Mesendoderm (in vitro differentiated cells): ENCODE measurements around the gene GRM3. TPM values are rescaled to one million over a fixed set of nuclear protein-coding genes. Genes with fewer than 3 reads are reported as not detected.
"Not testable (repeated sequence)": the region's sequence is repeated elsewhere in the genome, so short reads cannot be mapped to it uniquely, and the experiment has no call there.

Experiments used
- DNase-seq: peaks from one replicate; pipeline ENCODE4 v3.0.0; 2013
- H2AK5ac ChIP-seq: 2 replicates; pipeline ENCODE4 v1.6.1; 2013; ENCODE audit warnings: low read length, inconsistent platforms
- H2BK120ac ChIP-seq: 2 replicates; pipeline ENCODE4 v1.6.1; 2013; ENCODE audit warnings: low read depth, mild to moderate bottlenecking, low read length, moderate library complexity, mixed read lengths
- H2BK15ac ChIP-seq: replicated peaks from 2 replicates; pipeline ENCODE4 v1.6.1; 2013; ENCODE audit warnings: low read depth, mild to moderate bottlenecking, moderate library complexity
- H2BK5ac ChIP-seq: 2 replicates; pipeline ENCODE4 v1.6.1; 2013; ENCODE audit warnings: low read length, inconsistent platforms
- H3K18ac ChIP-seq: 2 replicates; pipeline ENCODE4 v1.6.1; 2013; ENCODE audit warnings: mild to moderate bottlenecking, low read length, mixed read lengths
- H3K23ac ChIP-seq: one replicate; pipeline ENCODE4 v1.6.1; 2013; ENCODE audit warnings: low read length
- H3K27ac ChIP-seq: 2 replicates; pipeline ENCODE4 v1.5.1; 2013; ENCODE audit warnings: low read depth, mild to moderate bottlenecking, inconsistent platforms, low read length, moderate library complexity
- H3K27me3 ChIP-seq: 2 replicates; pipeline ENCODE4 v1.6.1; 2013; ENCODE audit warnings: low read length, control low read depth, mild to moderate bottlenecking, inconsistent platforms; ENCODE audit not compliant: insufficient read depth, poor library complexity
- H3K36me3 ChIP-seq: 2 replicates; pipeline ENCODE4 v1.6.1; 2013; ENCODE audit warnings: low read length, inconsistent platforms; ENCODE audit not compliant: control insufficient read depth, insufficient read depth
- H3K4ac ChIP-seq: one replicate; pipeline ENCODE4 v1.6.1; 2013; ENCODE audit warnings: low read depth, mild to moderate bottlenecking, low read length, moderate library complexity
- H3K4me1 ChIP-seq: 2 replicates; pipeline ENCODE4 v1.6.1; 2013; ENCODE audit warnings: low read depth, low read length, inconsistent platforms; ENCODE audit not compliant: control insufficient read depth
- H3K4me2 ChIP-seq: 2 replicates; pipeline ENCODE4 v1.6.1; 2013; ENCODE audit warnings: low read length
- H3K4me3 ChIP-seq: 2 replicates; pipeline ENCODE4 v1.5.1; 2013; ENCODE audit warnings: mild to moderate bottlenecking, low read length
- H3K56ac ChIP-seq: one replicate; pipeline ENCODE4 v1.6.1; 2013; ENCODE audit warnings: low read length
- H3K79me1 ChIP-seq: 2 replicates; pipeline ENCODE4 v1.6.1; 2013; ENCODE audit warnings: low read length, inconsistent platforms
- H3K79me2 ChIP-seq: 2 replicates; pipeline ENCODE4 v1.6.1; 2013; ENCODE audit warnings: mild to moderate bottlenecking, low read length; ENCODE audit not compliant: control insufficient read depth, insufficient read depth
- H3K9ac ChIP-seq: 2 replicates; pipeline ENCODE4 v1.6.1; 2013; ENCODE audit warnings: low read length, inconsistent platforms
- H4K5ac ChIP-seq: one replicate; pipeline ENCODE4 v1.6.1; 2013; ENCODE audit warnings: low read length
- H4K8ac ChIP-seq: one replicate; pipeline ENCODE4 v1.6.1; 2013; ENCODE audit warnings: low read depth, mild to moderate bottlenecking, control low read depth, low read length, moderate library complexity
- WGBS: extraction: QIAGEN DNeasy Blood & Tissue Kit; methylation state at CpG from one replicate; pipeline ENCODE4 v1.1.7; 2013; ENCODE audit warnings: low lambda C conversion rate, missing lambda C conversion rate; ENCODE audit not compliant: insufficient coverage; ENCODE audit errors: extremely low coverage; 5-methylcytosine and 5-hydroxymethylcytosine counted together
- polyA plus RNA-seq, 2 experiments: library from polyadenylated mRNA; stranded (reverse); fragments of 200-250 nt; gene quantifications; one replicate each; pipeline ENCODE4 v1.2.3, GENCODE V29; 2013

GRM3 gene
- polyA plus RNA-seq (2013, experiment 1 of 2) = 0.15 TPM
- polyA plus RNA-seq (2013, experiment 2 of 2) = 0.11 TPM

- no peak within 1 kb of the TSS for H2BK120ac ChIP-seq
- DNase-seq = peak; percentile 88
- no peak within 1 kb of the TSS for H3K18ac ChIP-seq
- no peaks in the 10 kb centered on the region for H3K4me1 ChIP-seq
- no peak within 1 kb of the TSS for H3K27ac ChIP-seq
- H2BK15ac ChIP-seq = no peak within 1 kb of the TSS
- no CpG with 5 or more reads among the region's 23 CpGs for WGBS
- no peaks in the 10 kb centered on the region for H3K36me3 ChIP-seq
- H3K79me1 ChIP-seq = no peaks in the 10 kb centered on the region
- no peak within 1 kb of the TSS for H3K4ac ChIP-seq
- H3K4me3 ChIP-seq = peak within 1 kb of the TSS; percentile 28
- H3K9ac ChIP-seq = peak within 1 kb of the TSS; percentile 50
- no peak within 1 kb of the TSS for H4K5ac ChIP-seq
- H2BK5ac ChIP-seq = no peak within 1 kb of the TSS
- H3K27me3 ChIP-seq = no peaks in the 10 kb centered on the region
- no peak within 1 kb of the TSS for H4K8ac ChIP-seq
- H2AK5ac ChIP-seq = no peak within 1 kb of the TSS
- no peaks in the 10 kb centered on the region for H3K79me2 ChIP-seq
- H3K23ac ChIP-seq = no peak within 1 kb of the TSS
- H3K56ac ChIP-seq = peak within 1 kb of the TSS; percentile 79
- peak within 1 kb of the TSS; percentile 44 for H3K4me2 ChIP-seq
Measured at GRCh38 chr7:86643561-86644281, at the start of gene GRM3. GRM3 (plus strand) TSS chr7:86643909; CDS start chr7:86765146, 121,237 bp downstream.

GRCh38 chr7:86598311-86598710 is 45.4 kb upstream of the GRM3 start:
- no peak overlapping the region for H4K5ac ChIP-seq
- H3K4me3 ChIP-seq = no peak overlapping the region
- DNase-seq = peak; percentile 77
- no peak overlapping the region for H2BK5ac ChIP-seq
- H4K8ac ChIP-seq = no peak overlapping the region
- no peaks in the 10 kb centered on the region for H3K79me1 ChIP-seq
- H3K4me2 ChIP-seq = no peak overlapping the region
- H2BK15ac ChIP-seq = no peak overlapping the region
- H3K18ac ChIP-seq = no peak overlapping the region
- no CpG with 5 or more reads among the region's 15 CpGs for WGBS
- H3K23ac ChIP-seq = no peak overlapping the region
- H3K4me1 ChIP-seq = no peaks in the 10 kb centered on the region
- H2AK5ac ChIP-seq = no peak overlapping the region
- H3K56ac ChIP-seq = no peak overlapping the region
- H3K4ac ChIP-seq = no peak overlapping the region
- H3K27ac ChIP-seq = no peak overlapping the region
- H3K9ac ChIP-seq = no peak overlapping the region
- no peaks in the 10 kb centered on the region for H3K79me2 ChIP-seq
- no peaks in the 10 kb centered on the region for H3K36me3 ChIP-seq
- H2BK120ac ChIP-seq = no peak overlapping the region
- no peaks in the 10 kb centered on the region for H3K27me3 ChIP-seq

- peak; percentile 10 for DNase-seq
- no peaks in the 10 kb centered on the region for H3K36me3 ChIP-seq
- no peaks in the 10 kb centered on the region for H3K79me1 ChIP-seq
- H3K23ac ChIP-seq = no peak overlapping the region
- H2BK15ac ChIP-seq = no peak overlapping the region
- H3K4ac ChIP-seq = no peak overlapping the region
- H2BK120ac ChIP-seq = no peak overlapping the region
- no peaks in the 10 kb centered on the region for H3K79me2 ChIP-seq
- WGBS = no CpG with 5 or more reads among the region's 9 CpGs
- no peak overlapping the region for H3K4me2 ChIP-seq
- H4K8ac ChIP-seq = no peak overlapping the region
- no peaks in the 10 kb centered on the region for H3K4me1 ChIP-seq
- H3K27me3 ChIP-seq = no peaks in the 10 kb centered on the region
- no peak overlapping the region for H3K18ac ChIP-seq
- H3K4me3 ChIP-seq = no peak overlapping the region
- H2AK5ac ChIP-seq = no peak overlapping the region
- no peak overlapping the region for H3K27ac ChIP-seq
- no peak overlapping the region for H2BK5ac ChIP-seq
- no peak overlapping the region for H3K9ac ChIP-seq
- no peak overlapping the region for H4K5ac ChIP-seq
- no peak overlapping the region for H3K56ac ChIP-seq
Measured at GRCh38 chr7:86598721-86599120, 45.0 kb upstream of the GRM3 start.

- Histone ChIP-seq H3K9ac (no peak overlapping the region), H3K79me2 (no peaks in the 10 kb centered on the region), H3K4me2 (no peak overlapping the region), H3K36me3 (no peaks in the 10 kb centered on the region), H2BK5ac (no peak overlapping the region), H3K18ac (no peak overlapping the region), H4K8ac (no peak overlapping the region), H4K5ac (no peak overlapping the region), H3K4me3 (no peak overlapping the region), H3K4me1 (no peaks in the 10 kb centered on the region), H2BK120ac (no peak overlapping the region), H2AK5ac (no peak overlapping the region), H2BK15ac (no peak overlapping the region), H3K79me1 (no peaks in the 10 kb centered on the region), H3K4ac (no peak overlapping the region), H3K56ac (no peak overlapping the region), H3K23ac (no peak overlapping the region), H3K27ac (no peak overlapping the region), H3K27me3 (no peaks in the 10 kb centered on the region)
- peak; percentile 26 for DNase-seq
- no CpG with 5 or more reads among the region's 6 CpGs for WGBS
Measured at GRCh38 chr7:86600506-86601290, 43.0 kb upstream of the GRM3 start.

- H3K4me1 ChIP-seq, H2BK5ac ChIP-seq, H3K4ac ChIP-seq, H3K23ac ChIP-seq, H3K4me2 ChIP-seq, H3K27me3 ChIP-seq, H2BK15ac ChIP-seq, H3K18ac ChIP-seq, H2BK120ac ChIP-seq, H2AK5ac ChIP-seq, H3K56ac ChIP-seq, H3K9ac ChIP-seq, H3K4me3 ChIP-seq, H3K36me3 ChIP-seq, H3K79me1 ChIP-seq, H3K27ac ChIP-seq, H4K5ac ChIP-seq, H4K8ac ChIP-seq, H3K79me2 ChIP-seq: not testable (repeated sequence)
- no CpG with 5 or more reads among the region's 2 CpGs for WGBS
- DNase-seq = peak; percentile 41
Measured at GRCh38 chr7:86615711-86616110, 28.0 kb upstream of the GRM3 start.
